Loucy (cell line): ENCODE measurements around the gene PSMC3.

ENCODE experiments used
- H2AFZ ChIP-seq: fragments of 200-600 bp; sonication (generic); 2 replicates; pipeline ENCODE4 v1.6.0; 2016; ENCODE audit warnings: antibody characterized with exemption, mild to moderate bottlenecking, low read length, moderate library complexity
- H3F3A ChIP-seq: fragments of 200-600 bp; 2 replicates; pipeline ENCODE4 v1.6.0; 2016; ENCODE audit warnings: antibody characterized with exemption, low read depth, mild to moderate bottlenecking
- H3K27me3 ChIP-seq: fragments of 200-600 bp; sonication (generic); 2 replicates; pipeline ENCODE4 v1.6.1; 2014; ENCODE audit warnings: low read length, mild to moderate bottlenecking; ENCODE audit not compliant: insufficient read depth, poor library complexity, severe bottlenecking
- H3K36me3 ChIP-seq: fragments of 200-600 bp; sonication (generic); 2 replicates; pipeline ENCODE4 v1.6.1; 2016; ENCODE audit warnings: low read length; ENCODE audit not compliant: insufficient read depth
- H3K4me1 ChIP-seq: fragments of 200-600 bp; sonication (generic); 2 replicates; pipeline ENCODE4 v1.5.1; 2014; ENCODE audit warnings: low read length, mild to moderate bottlenecking; ENCODE audit not compliant: insufficient read depth, poor library complexity, severe bottlenecking
- H3K4me2 ChIP-seq: fragments of 200-600 bp; sonication (generic); 2 replicates; pipeline ENCODE4 v1.6.0; 2014; ENCODE audit warnings: antibody characterized with exemption, low read length, low read depth, mild to moderate bottlenecking; ENCODE audit not compliant: poor library complexity, severe bottlenecking
- H3K4me3 ChIP-seq: fragments of 200-600 bp; sonication (generic); 2 replicates; pipeline ENCODE4 v1.5.1; 2014; ENCODE audit warnings: low read length, mild to moderate bottlenecking, mixed read lengths; ENCODE audit not compliant: poor library complexity, severe bottlenecking
- H3K79me2 ChIP-seq: fragments of 200-600 bp; sonication (generic); 2 replicates; pipeline ENCODE4 v1.6.1; 2014; ENCODE audit warnings: low read length; ENCODE audit not compliant: insufficient read depth
- H3K9ac ChIP-seq: fragments of 200-600 bp; sonication (generic); 2 replicates; pipeline ENCODE4 v1.6.0; 2014; ENCODE audit warnings: mild to moderate bottlenecking, low read depth, low read length, moderate library complexity; ENCODE audit not compliant: poor library complexity, severe bottlenecking
- H3K9me2 ChIP-seq: fragments of 200-600 bp; sonication (generic); replicated peaks from 2 replicates; pipeline ENCODE4 v1.6.1; 2016; ENCODE audit warnings: low read depth, low read length, mixed read lengths
- H3K9me3 ChIP-seq: fragments of 200-600 bp; sonication (generic); 2 replicates; pipeline ENCODE4 v1.6.1; 2014; ENCODE audit warnings: mild to moderate bottlenecking, antibody characterized with exemption, low read length, low read depth; ENCODE audit not compliant: insufficient read depth
- H4K20me1 ChIP-seq: fragments of 200-600 bp; sonication (generic); 2 replicates; pipeline ENCODE4 v1.6.0; 2014; ENCODE audit warnings: antibody characterized with exemption, low read length, mild to moderate bottlenecking; ENCODE audit not compliant: insufficient read depth, poor library complexity, severe bottlenecking
- EZH2phosphoT487 ChIP-seq: fragments of 200-600 bp; IDR thresholded peaks from 2 replicates; pipeline ENCODE4 v1.6.1; 2018; ENCODE audit warnings: antibody characterized with exemption, mild to moderate bottlenecking, moderate library complexity, borderline replicate concordance
- TF ChIP-seq, protein P1 (sequence below): fragments of 200-600 bp; sonication (generic); conservative IDR thresholded peaks from 2 replicates; pipeline ENCODE4 v1.5.1; 2014; ENCODE audit warnings: mild to moderate bottlenecking, antibody characterized with exemption, low read length

The PSMC3 gene

DNA sequence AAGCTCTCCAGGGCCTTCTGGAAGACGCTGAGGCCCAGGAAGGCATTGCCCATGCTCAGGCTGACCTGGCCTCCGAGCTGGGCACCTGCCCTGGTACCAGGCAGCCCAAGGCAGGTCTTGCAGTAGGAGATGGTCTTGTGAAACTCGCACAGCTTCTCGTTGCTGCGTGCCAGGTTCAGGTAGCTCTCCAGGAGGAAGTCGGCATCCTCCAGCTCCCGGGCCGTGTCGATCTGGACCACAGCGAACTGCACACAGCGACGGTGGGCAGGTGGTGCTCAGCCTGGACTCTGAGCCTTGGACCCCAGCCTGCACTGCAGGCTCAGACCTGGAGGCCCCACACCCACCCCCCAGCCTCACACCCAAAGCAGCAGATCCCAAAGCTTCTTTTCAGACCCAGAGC lies 21.7 kb upstream of the PSMC3 start:
- Histone ChIP-seq H3K4me1 (no peaks in the 10 kb centered on the region), H2AFZ (no peak overlapping the region), H3K4me2 (no peak overlapping the region), H3K27me3 (no peaks in the 10 kb centered on the region), H3K9ac (no peak overlapping the region), H3F3A (no peaks in the 10 kb centered on the region), H4K20me1 (no peaks in the 10 kb centered on the region), H3K79me2 (no peaks in the 10 kb centered on the region), H3K4me3 (no peak overlapping the region), H3K9me2 (no peaks in the 10 kb centered on the region), H3K36me3 (no peaks in the 10 kb centered on the region), H3K9me3 (no peaks in the 10 kb centered on the region)
- no peak for TF ChIP-seq EZH2phosphoT487

DNA sequence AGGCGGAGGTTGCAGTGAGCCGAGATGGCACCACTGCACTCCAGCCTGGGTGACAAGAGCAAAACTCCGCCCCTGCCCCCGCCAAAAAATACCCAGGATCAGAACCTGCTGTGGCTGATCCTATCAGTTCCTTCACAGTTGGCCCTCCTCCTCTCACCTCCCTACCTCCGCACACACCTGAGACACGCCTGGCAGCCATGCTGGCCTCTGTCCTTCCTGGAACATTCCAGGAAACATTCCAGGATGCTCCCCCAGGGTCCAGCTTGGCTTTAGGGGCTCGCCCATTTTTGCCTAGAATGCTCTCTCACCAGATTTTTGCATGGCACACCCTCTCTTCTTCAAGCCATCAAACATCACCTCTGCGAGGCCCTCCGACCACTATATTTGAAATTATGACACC lies 20.6 kb upstream of the PSMC3 start:
- Histone ChIP-seq H3K4me1 (no peaks in the 10 kb centered on the region), H3K9me3 (no peaks in the 10 kb centered on the region)

DNA sequence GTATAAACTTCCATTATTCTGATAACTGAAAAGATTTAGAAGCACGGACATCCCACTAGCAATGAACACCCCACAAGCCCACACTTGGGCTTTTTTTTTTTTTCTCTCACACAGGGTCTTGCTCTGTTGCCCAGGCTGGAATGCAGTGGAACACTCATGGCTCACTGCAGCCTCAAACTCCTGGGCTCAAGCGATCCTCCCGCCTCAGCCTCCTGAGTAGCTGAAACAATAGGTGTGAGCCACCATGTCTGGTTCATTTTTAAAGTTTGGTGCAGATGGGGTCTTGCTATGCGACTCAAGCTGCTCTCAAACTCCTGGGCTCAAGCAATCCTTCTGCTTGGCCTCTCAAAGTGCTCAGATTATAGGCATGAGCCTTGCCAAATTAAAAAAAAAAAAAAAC lies 19.6 kb upstream of the PSMC3 start:
- no peak for TF ChIP-seq EZH2phosphoT487
- TF ChIP-seq, protein P1, sequence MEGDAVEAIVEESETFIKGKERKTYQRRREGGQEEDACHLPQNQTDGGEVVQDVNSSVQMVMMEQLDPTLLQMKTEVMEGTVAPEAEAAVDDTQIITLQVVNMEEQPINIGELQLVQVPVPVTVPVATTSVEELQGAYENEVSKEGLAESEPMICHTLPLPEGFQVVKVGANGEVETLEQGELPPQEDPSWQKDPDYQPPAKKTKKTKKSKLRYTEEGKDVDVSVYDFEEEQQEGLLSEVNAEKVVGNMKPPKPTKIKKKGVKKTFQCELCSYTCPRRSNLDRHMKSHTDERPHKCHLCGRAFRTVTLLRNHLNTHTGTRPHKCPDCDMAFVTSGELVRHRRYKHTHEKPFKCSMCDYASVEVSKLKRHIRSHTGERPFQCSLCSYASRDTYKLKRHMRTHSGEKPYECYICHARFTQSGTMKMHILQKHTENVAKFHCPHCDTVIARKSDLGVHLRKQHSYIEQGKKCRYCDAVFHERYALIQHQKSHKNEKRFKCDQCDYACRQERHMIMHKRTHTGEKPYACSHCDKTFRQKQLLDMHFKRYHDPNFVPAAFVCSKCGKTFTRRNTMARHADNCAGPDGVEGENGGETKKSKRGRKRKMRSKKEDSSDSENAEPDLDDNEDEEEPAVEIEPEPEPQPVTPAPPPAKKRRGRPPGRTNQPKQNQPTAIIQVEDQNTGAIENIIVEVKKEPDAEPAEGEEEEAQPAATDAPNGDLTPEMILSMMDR: no peak
- no peaks in the 10 kb centered on the region for H3K79me2 ChIP-seq
- no peak overlapping the region for H2AFZ ChIP-seq
- H3K9me3 ChIP-seq: no peaks in the 10 kb centered on the region
- H3K9me2 ChIP-seq: no peaks in the 10 kb centered on the region
- no peaks in the 10 kb centered on the region for H3K4me1 ChIP-seq
- no peak overlapping the region for H3K4me3 ChIP-seq
- no peaks in the 10 kb centered on the region for H3K27me3 ChIP-seq
- no peaks in the 10 kb centered on the region for H4K20me1 ChIP-seq
- H3K36me3 ChIP-seq: no peaks in the 10 kb centered on the region
- no peaks in the 10 kb centered on the region for H3F3A ChIP-seq
- no peak overlapping the region for H3K4me2 ChIP-seq
- H3K9ac ChIP-seq: no peak overlapping the region

More for the DNA sequence above, 20.6 kb upstream of the PSMC3 start:
- no peaks in the 10 kb centered on the region for H3K9me2 ChIP-seq
- no peaks in the 10 kb centered on the region for H3K36me3 ChIP-seq
- H3K4me3 ChIP-seq: no peak overlapping the region
- H2AFZ ChIP-seq: no peak overlapping the region
- no peak for TF ChIP-seq EZH2phosphoT487
- TF ChIP-seq, protein P1: no peak
- H3K4me2 ChIP-seq: no peak overlapping the region
- H3K9ac ChIP-seq: no peak overlapping the region
- H4K20me1 ChIP-seq: no peaks in the 10 kb centered on the region
- no peaks in the 10 kb centered on the region for H3F3A ChIP-seq
- no peaks in the 10 kb centered on the region for H3K79me2 ChIP-seq
- H3K27me3 ChIP-seq: no peaks in the 10 kb centered on the region

DNA sequence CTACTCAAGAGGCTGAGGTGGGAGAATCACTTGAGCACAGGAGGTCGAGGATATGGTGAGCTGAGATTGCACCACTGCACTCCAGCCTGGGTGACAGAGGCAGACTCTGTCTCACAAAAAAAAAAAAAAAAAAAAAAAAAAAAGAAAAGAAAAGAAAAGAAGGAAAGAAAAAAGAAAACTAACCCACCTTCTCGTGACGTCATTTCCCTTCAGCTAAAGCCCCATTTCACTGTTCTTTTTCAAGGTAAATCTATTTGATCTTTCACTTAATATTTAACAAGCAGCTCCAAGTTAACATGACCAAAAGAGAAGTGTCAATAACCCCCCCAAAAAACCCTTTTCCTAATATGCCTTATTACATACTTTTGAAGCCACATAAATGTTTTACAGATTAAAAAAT lies 17.6 kb upstream of the PSMC3 start:
- H3K36me3 ChIP-seq: no peaks in the 10 kb centered on the region
- H3K79me2 ChIP-seq: no peaks in the 10 kb centered on the region
- H3K4me2 ChIP-seq: no peak overlapping the region
- H3K4me1 ChIP-seq: no peaks in the 10 kb centered on the region
- H3K4me3 ChIP-seq: no peak overlapping the region
- TF ChIP-seq EZH2phosphoT487: no peak
- TF ChIP-seq, protein P1: no peak
- no peaks in the 10 kb centered on the region for H3K9me2 ChIP-seq
- H3K9ac ChIP-seq: no peak overlapping the region
- no peaks in the 10 kb centered on the region for H3K27me3 ChIP-seq
- no peak overlapping the region for H2AFZ ChIP-seq
- no peaks in the 10 kb centered on the region for H3F3A ChIP-seq
- no peaks in the 10 kb centered on the region for H3K9me3 ChIP-seq
- H4K20me1 ChIP-seq: no peaks in the 10 kb centered on the region
